SU-DHL-6 (cell line): ENCODE measurements around the gene CCNQ.

Experiments used
- H2AFZ ChIP-seq: fragments of 200-600 bp; sonication (generic); 2 replicates; pipeline ENCODE4 v1.6.1; 2014; ENCODE audit warnings: low read depth, mild to moderate bottlenecking, moderate library complexity, mixed read lengths, antibody characterized with exemption, low read length; ENCODE audit not compliant: severe bottlenecking
- H3F3A ChIP-seq: fragments of 200-600 bp; shearing (Covaris generic); 2 replicates; pipeline ENCODE4 v1.6.0; 2016; ENCODE audit warnings: antibody characterized with exemption, mild to moderate bottlenecking; ENCODE audit not compliant: insufficient read depth
- H3K27ac ChIP-seq: fragments of 200-600 bp; sonication (generic); 2 replicates; pipeline ENCODE4 v1.5.1; 2016; ENCODE audit warnings: low read depth, mild to moderate bottlenecking, low read length, moderate library complexity, mixed read lengths
- H3K27me3 ChIP-seq: fragments of 200-600 bp; sonication (generic), shearing (Covaris generic); 2 replicates; pipeline ENCODE4 v1.6.0; 2014; ENCODE audit warnings: mild to moderate bottlenecking, low read length
- H3K36me3 ChIP-seq: fragments of 200-600 bp; sonication (generic); 2 replicates; pipeline ENCODE4 v1.6.1; 2014; ENCODE audit warnings: mild to moderate bottlenecking, low read length, mixed read lengths
- H3K4me2 ChIP-seq: fragments of 300-600, 200-600 bp; shearing (Covaris generic), sonication (generic); 2 replicates; pipeline ENCODE4 v1.6.0; 2014; ENCODE audit warnings: low read length, low read depth, mild to moderate bottlenecking; ENCODE audit not compliant: poor library complexity, severe bottlenecking
- H3K4me3 ChIP-seq: fragments of 200-600 bp; sonication (generic); 2 replicates; pipeline ENCODE4 v1.5.1; 2014; ENCODE audit warnings: antibody characterized with exemption, low read length, mild to moderate bottlenecking, mixed read lengths; ENCODE audit not compliant: insufficient read depth, poor library complexity, severe bottlenecking
- H3K79me2 ChIP-seq: fragments of 200-600 bp; sonication (generic); 2 replicates; pipeline ENCODE4 v1.6.1; 2014; ENCODE audit warnings: mild to moderate bottlenecking, low read length, moderate library complexity; ENCODE audit not compliant: insufficient read depth
- H3K9ac ChIP-seq: fragments of 200-600 bp; sonication (generic); 2 replicates; pipeline ENCODE4 v1.7.0; 2014; ENCODE audit warnings: mild to moderate bottlenecking, low read length
- H3K9me2 ChIP-seq: fragments of 200-600 bp; sonication (generic); replicated peaks from 2 replicates; pipeline ENCODE4 v1.6.1; 2014; ENCODE audit warnings: low read length; ENCODE audit not compliant: insufficient read depth
- H3K9me3 ChIP-seq: fragments of 200-600 bp; sonication (generic); 2 replicates; pipeline ENCODE4 v1.6.1; 2014; ENCODE audit warnings: low read length, mixed read lengths; ENCODE audit not compliant: insufficient read depth
- H4K20me1 ChIP-seq: fragments of 200-600 bp; sonication (generic); 2 replicates; pipeline ENCODE4 v1.6.1; 2014; ENCODE audit warnings: low read depth, mild to moderate bottlenecking, antibody characterized with exemption, low read length, moderate library complexity, mixed read lengths
- EZH2phosphoT487 ChIP-seq: fragments of 200-600 bp; sonication (generic), shearing (Covaris generic); conservative IDR thresholded peaks from 2 replicates; pipeline ENCODE4 v1.6.1; 2018; ENCODE audit warnings: mild to moderate bottlenecking, antibody characterized with exemption, low read length, moderate library complexity, mixed read lengths
- TF ChIP-seq, protein P1 (sequence below): fragments of 200-600 bp; sonication (generic); IDR thresholded peaks from one replicate; pipeline ENCODE4 v1.5.1; 2017; ENCODE audit warnings: antibody characterized with exemption, mild to moderate bottlenecking, low read length, moderate library complexity; ENCODE audit not compliant: insufficient read depth, poor library complexity, severe bottlenecking

CCNQ gene

DNA sequence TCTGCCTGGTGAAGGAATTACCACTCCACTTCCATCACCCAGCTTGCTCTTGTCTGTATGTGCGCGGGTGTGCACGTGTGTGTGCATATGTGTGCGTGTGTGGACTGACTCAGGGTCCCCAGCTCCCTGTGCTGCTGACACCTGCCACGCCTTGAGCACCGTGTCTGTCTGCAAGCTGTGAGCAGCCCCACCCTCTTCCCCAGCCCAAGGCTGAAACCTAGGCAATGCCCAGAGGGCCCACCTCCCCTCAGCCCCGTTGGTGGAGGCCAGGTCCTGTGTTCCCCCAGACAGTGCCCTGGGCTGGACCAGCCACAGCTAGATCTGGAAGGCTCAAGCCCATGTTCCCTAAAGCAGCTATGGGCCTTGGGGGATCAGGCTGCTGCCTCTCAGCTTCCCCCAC is 2.0 kb upstream of the CCNQ start:
- H3K27ac ChIP-seq = no peak overlapping the region

DNA sequence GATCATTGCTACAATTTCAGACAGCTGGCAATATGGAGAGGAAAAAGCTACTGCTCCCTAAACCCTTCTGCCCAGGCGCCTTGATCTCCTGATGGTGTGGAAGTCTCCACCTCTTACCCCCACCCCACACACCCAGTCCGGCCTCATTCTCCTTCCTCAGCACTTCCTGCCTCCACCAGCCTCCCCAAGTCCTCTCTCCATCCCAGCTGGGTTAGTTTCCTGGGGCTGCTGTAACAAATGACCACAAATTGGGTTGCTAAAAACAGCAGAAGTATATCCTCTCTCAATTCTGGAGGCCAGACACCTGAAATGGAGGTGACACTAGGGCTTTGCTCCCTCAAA is 1.1 kb upstream of the CCNQ start:
- no peaks in the 10 kb centered on the region for H3K27me3 ChIP-seq
- no peaks in the 10 kb centered on the region for H4K20me1 ChIP-seq
- H3K9ac ChIP-seq = peak overlapping the region; percentile 75
- peak overlapping the region; percentile 66 for H3K4me3 ChIP-seq
- H3K9me2 ChIP-seq = no peaks in the 10 kb centered on the region
- no peak for TF ChIP-seq EZH2phosphoT487
- TF ChIP-seq, protein P1, sequence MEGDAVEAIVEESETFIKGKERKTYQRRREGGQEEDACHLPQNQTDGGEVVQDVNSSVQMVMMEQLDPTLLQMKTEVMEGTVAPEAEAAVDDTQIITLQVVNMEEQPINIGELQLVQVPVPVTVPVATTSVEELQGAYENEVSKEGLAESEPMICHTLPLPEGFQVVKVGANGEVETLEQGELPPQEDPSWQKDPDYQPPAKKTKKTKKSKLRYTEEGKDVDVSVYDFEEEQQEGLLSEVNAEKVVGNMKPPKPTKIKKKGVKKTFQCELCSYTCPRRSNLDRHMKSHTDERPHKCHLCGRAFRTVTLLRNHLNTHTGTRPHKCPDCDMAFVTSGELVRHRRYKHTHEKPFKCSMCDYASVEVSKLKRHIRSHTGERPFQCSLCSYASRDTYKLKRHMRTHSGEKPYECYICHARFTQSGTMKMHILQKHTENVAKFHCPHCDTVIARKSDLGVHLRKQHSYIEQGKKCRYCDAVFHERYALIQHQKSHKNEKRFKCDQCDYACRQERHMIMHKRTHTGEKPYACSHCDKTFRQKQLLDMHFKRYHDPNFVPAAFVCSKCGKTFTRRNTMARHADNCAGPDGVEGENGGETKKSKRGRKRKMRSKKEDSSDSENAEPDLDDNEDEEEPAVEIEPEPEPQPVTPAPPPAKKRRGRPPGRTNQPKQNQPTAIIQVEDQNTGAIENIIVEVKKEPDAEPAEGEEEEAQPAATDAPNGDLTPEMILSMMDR = no peak
- H3K79me2 ChIP-seq = no peaks in the 10 kb centered on the region
- no peak overlapping the region for H3K27ac ChIP-seq
- no peaks in the 10 kb centered on the region for H3K36me3 ChIP-seq
- H3K4me2 ChIP-seq = peak overlapping the region; percentile 61
- no peaks in the 10 kb centered on the region for H3F3A ChIP-seq
- H2AFZ ChIP-seq = no peak overlapping the region
- H3K9me3 ChIP-seq = no peaks in the 10 kb centered on the region

More for the DNA sequence above, 2.0 kb upstream of the CCNQ start:
- Histone ChIP-seq H3F3A (no peaks in the 10 kb centered on the region), H3K79me2 (no peaks in the 10 kb centered on the region), H3K9me2 (no peaks in the 10 kb centered on the region), H4K20me1 (no peaks in the 10 kb centered on the region), H3K9ac (no peak overlapping the region), H3K4me2 (no peak overlapping the region), H3K9me3 (no peaks in the 10 kb centered on the region), H2AFZ (no peak overlapping the region), H3K36me3 (no peaks in the 10 kb centered on the region), H3K4me3 (no peak overlapping the region), H3K27me3 (no peaks in the 10 kb centered on the region)
- TF ChIP-seq, protein P1 = no peak
- no peak for TF ChIP-seq EZH2phosphoT487

DNA sequence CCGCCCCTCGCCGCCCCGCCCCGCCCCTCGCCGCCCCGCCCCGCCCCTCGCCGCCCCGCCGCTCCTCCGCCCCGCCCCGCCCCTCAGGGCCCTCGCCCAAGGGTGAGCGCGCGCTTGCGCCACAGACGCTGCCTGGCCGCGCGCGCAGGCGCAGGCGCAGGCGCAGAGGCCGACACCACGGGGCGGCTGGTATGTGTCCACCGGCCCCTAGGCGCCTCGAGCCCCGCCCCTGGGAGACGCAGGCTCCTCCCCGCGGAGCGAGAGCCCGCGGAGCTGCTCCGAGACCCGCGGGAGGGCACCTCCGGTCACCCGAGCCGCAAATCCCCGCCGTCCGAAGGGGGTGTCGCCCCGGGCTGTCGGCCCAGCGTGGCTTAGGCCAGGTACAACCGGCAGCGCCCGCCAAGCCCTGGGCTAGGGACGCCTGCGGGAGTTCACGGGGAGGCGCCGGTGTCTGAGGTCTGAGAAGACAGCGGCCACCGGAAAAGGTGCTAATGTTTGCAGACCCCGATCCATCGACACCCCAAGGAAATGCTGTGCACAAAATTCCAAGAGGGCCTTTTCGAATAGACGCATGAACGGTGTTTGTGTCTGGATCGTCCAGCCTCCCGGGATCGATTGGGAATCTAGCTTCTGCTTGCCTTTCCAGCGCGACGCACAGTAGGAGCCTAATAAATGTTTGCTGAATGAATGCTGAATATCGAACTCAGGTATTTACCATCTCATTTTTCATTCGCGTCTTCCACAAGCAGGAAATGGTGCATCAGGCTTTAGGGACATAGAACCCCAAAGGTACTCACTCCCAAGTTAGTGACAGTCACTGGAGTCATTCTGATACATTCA is 473 bp upstream of the CCNQ start:
- Histone ChIP-seq H3K27me3 (no peaks in the 10 kb centered on the region), H3F3A (no peaks in the 10 kb centered on the region), H3K27ac (no peak overlapping the region), H3K9ac (peak overlapping the region; percentile 75), H3K4me3 (peak overlapping the region; percentile 66), H3K9me3 (no peaks in the 10 kb centered on the region), H4K20me1 (no peaks in the 10 kb centered on the region), H3K36me3 (no peaks in the 10 kb centered on the region), H3K9me2 (no peaks in the 10 kb centered on the region), H3K79me2 (no peaks in the 10 kb centered on the region), H3K4me2 (peak overlapping the region; percentile 61), H2AFZ (peak overlapping the region; percentile 99)
- TF ChIP-seq EZH2phosphoT487 = no peak

DNA sequence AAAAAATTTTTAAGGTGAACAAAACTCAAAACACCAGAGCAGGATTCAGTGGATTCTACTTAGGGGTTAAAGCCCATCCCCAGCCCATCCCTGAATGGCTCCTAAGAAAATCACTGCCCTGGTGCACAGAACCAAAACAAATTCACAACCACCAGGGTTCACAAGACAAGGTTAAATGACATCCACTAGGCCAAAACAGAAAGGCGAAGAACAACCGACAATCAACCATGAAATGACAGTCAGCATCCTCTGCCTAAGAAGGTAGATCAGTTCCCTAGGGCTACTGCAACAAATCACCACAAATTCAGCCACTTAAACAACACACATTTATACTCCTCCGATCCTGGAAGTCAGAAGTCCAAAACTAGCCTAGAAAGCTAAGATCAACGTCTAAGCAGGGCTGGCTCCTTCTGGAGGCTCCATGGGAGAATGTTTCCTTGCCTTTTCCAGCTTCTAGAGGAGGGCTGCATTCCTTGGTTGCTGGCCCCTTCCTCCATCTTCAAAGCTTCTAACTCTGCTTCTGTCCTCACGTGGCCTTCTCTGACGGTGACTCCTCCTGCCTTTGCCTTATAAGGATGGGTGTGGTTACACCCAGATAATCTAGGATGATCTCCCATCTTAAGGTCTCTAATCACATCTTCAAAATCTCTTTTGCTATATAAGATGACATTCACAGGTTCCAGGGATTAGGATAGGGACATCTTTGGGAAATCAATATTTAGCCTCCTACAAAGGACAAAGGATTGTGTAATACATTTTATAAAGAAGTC is 1.8 kb downstream of the CCNQ start:
- Histone ChIP-seq H3K4me2 (no peak overlapping the region), H3F3A (no peaks in the 10 kb centered on the region), H3K9ac (no peak overlapping the region), H3K9me2 (no peaks in the 10 kb centered on the region), H3K36me3 (no peaks in the 10 kb centered on the region), H2AFZ (no peak overlapping the region), H3K79me2 (no peaks in the 10 kb centered on the region), H3K27me3 (no peaks in the 10 kb centered on the region), H3K27ac (no peak overlapping the region), H3K4me3 (no peak overlapping the region), H4K20me1 (no peaks in the 10 kb centered on the region), H3K9me3 (no peaks in the 10 kb centered on the region)
- no peak for TF ChIP-seq EZH2phosphoT487
- TF ChIP-seq, protein P1 = no peak
